GM21717 (cell line): ENCODE measurements around the gene SOX18.

ENCODE experiments used
- ATAC-seq: cut with Tn5 transposase; IDR thresholded peaks from one replicate; pipeline ENCODE4 v1.9.1; 2021; ENCODE audit warnings: mild to moderate bottlenecking, moderate library complexity; ENCODE audit not compliant: unreplicated experiment

SOX18 gene

GRCh38 chr20:64053841-64054661, 4.6 kb upstream of the SOX18 start:
- ATAC-seq, result no peak

- no peak for ATAC-seq
These were observed 3.8 kb upstream of the SOX18 start for GRCh38 chr20:64052987-64053840.

GRCh38 chr20:64052326-64052722, 2.9 kb upstream of the SOX18 start:
- ATAC-seq, result no peak

DNA sequence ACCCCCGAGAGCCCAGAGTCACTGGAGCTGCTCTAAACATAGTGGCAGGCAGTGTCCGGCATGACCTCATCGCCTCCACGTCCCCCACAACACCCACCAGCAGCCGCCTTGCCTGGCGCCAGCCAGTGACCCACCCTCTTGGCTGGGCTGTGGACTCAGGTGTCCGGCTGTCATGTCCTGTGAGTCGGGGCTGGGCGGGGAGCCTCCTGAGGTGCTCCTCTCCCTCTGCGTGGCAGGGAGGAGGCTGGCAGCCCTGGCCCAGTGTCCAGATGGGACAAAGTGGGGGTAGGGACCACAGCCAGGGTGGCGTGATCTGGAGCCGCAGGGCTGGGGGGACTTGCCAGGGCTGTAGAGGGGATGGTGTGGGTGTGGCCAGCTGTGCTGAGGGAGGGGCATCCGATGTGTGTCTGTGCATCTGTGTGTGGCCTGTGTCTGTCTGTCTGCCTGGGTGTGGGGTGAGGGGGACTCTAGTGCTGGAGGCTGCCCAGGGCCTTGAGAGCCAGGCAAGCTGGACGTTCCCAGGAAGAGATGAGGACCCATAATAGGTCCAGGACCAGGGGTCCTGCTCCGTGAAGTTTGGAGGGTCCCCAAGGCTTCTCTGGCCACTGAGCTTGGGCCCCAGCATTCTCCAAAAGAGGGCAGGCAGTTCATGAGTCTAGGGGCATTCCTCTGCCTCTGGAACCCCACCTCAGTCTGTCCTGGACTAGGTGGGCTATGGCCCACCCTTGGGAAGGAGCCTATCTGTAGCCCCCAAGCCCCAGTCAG, 2.3 kb upstream of the SOX18 start:
- ATAC-seq, result no peak

DNA sequence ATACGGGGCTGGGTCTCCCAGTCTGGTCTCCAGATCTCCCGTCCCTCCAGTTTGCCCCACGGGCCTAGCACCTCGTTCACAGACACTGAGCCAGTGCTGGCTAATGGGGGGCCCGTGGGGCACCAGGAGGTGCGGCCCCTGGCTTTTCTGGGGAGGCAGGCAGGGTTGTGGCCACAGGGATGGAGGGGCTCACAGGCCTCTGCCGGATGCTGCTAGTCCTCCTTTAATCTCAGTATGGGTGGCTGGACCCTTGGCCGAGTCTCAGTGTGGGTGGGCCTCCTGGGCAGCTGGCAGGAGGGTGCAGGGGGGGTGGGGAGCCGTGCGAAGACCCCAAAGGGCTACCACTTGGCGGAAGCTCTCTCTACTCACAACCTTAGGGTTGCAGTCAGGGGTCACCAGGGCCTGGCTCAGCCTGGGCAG, 1.6 kb upstream of the SOX18 start:
- ATAC-seq, result no peak

DNA sequence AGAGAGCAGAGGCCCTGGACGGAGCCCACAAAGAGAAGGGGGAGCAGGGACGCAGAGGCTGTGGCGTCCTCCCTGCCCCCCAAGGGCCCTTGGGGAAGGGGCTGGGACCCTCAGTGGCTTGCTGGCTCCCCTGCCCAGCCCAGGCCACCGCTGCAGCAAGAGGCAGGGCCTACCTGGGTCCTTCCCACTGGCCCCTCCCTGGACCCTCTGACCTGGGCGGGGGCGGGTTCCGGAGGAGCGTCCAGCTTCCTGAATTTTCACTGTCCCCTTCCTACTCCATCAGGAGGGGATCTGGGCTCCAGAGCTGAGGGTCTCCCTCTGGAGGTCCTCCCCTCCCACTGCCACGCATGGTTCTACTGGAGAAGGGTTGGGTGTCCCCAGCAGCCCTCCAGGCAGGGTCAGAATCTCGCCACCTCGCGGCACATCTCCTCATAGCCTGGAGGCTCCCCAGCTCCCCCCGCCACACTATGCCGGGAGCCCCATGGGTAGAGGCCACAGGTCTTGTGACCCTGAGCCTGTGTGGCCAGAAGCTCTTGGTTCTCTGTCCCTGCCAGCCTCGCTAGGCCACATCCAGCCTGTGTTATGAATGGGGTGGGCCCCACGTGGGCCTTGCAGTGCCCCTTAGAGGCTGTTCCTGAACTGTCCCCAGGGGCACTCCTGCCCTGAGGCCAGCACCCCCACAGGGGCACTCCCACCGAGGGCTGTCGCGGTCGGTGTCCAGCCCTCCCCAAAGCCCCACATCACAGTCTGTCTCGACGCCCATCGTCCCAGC, 1.0 kb upstream of the SOX18 start:
- no peak for ATAC-seq

GRCh38 chr20:64049878-64050260, 430 bp upstream of the SOX18 start:
- no peak for ATAC-seq

DNA sequence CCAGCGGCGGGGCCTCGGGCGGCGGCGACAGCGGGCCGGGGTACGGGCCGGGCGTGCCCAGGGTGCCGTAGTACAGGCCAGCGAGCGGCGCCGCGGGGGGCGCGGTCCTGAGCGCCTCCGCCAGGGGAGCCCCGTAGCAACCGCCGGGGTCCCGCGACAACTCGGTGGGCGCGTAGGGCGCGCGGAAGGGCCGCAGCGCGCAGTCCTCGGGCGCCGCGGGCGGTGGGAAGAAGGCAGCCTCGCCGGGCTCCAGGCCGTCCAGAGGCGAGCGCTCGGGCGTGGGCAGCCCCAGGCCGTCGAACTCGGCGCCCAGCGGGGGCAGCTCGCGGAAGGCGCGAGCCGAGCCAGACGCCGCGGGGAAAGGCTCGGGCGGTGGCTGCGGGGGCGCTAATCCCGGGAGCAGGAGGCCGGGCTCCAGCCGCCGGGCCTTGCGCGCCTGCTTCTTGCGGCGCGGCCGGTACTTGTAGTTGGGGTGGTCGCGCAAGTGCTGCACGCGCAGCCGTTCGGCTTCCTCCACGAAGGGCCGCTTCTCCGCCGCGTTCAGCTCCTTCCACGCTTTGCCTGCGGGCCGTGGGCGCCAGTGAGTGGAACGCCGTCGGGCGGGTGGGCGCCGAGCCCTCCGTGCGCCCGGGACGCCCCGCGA, 916 bp downstream of the SOX18 start:
- no peak for ATAC-seq

DNA sequence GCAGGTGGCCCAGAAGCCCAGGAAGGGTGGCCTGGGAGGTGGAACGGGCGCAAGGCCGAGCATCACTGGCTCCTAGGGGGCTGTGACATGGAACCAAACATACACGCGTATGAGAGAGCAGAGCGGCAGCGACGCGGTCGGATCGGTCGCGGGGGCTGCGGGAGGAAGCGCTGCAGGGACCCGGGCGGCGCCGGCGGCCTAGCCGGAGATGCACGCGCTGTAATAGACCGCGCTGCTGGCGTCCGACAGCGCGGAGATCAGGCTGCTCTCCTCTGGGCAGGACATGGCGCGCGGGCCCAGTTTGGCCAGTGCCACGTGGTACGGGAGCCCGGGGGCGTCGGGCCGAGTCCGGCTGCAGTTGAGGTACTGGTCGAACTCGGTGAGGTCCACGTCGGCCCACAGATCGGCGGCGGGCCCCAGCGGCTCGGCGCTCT, 1.5 kb downstream of the SOX18 start:
- ATAC-seq, result no peak

DNA sequence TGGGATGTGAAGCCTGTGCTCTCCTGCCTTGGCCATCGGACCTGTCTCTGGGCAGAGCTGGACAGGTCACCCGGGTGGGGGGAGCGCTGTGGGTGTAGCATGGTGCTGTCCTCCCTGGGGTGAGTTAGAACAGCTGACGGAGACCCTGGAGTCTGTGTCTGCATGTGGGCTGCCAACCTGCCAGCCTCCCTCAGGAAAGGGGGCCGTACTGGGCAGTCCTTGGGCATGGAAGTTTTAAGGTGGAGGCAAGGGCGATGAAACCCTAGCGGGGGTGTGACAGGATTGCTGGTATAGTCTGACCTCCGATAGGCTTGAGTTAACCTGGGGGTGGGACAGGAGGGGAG, 2.4 kb downstream of the SOX18 start:
- ATAC-seq, result no peak

DNA sequence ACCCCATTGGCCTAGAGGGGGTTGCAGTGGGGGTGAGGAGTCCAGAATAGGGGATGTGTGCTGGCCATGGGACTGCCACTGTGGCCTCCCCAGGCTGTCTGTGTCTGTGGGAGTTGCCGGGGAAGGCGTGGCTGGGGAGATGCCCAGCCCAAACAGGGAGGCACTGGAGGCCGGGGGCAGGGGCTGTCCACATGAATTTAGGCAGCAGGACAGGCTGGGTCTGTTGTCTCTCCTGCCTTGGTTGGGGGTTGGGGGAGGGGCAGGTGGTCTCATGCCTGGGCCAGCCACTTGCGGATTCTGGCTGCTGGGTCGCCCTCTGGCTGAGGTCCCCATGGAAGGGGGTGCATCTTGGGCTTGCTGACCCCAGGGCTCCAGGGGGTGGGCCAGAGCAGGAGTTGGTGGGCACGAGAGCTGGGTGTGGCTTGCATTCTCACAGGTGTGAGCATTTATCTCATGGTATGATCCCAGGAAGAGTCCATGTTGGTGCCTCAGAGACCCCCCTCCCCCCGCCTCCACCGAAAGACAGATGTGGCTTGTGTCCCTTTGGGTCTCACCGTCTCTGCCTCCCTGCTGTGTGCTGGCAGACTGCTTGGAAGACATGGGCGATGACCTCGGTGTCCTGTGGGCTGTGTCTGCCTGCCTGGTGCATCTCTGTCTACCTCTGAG, 4.0 kb downstream of the SOX18 start:
- no peak for ATAC-seq

GRCh38 chr20:64044484-64045247, 4.8 kb downstream of the SOX18 start:
- no peak for ATAC-seq

GRCh38 chr20:64043768-64044167, 5.7 kb downstream of the SOX18 start:
- no peak for ATAC-seq

DNA sequence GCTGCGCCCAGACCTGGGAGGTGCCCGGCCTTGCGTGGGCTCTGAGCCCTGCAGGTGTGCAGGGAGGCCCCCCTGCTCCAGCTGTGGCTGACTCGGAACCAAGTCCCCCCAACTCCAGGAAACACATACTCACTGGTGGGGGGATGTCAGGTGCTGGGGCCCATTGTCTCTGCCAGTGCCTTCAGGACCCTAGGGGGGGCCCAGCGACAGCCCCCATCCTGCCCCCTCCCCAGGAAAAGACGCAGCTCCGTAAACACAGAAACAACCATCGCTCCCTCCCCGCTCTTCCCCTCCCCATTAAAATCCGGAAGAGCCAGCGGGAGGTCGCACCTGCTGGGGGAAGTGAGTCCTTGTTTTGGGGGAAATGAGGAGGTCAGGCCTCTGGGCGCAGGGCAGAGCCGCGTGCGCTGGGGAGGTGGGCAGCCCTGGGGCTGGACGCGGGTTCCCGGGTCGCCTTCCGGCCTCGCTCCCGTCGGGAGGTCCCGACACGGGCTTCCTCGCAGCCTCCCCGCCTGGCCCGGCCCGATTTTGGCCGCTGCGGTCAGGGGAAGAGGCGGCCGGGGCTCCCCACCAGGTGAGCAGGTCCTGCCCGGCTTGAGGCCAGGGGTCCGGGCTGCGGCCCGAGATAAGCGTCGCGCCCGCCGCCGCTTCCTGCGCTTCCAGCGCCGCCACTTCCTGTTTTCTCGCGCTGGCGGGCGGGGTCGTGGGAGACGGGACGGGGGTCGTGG, 7.2 kb downstream of the SOX18 start:
- ATAC-seq, result no peak

DNA sequence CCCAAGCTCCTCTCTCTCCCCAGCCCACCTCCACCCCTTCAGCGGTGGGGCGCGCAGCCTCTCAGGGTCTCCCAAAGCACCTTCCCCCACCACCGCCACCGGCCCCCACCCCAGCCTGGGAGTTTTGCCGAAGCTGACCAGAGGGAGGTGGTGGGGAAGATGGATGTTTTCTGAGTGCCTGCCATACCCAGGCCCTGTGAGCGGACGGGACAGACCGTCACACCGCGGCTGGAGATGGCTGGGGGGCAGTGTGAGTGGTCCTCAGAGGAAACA, 7.7 kb downstream of the SOX18 start:
- ATAC-seq, result no peak

DNA sequence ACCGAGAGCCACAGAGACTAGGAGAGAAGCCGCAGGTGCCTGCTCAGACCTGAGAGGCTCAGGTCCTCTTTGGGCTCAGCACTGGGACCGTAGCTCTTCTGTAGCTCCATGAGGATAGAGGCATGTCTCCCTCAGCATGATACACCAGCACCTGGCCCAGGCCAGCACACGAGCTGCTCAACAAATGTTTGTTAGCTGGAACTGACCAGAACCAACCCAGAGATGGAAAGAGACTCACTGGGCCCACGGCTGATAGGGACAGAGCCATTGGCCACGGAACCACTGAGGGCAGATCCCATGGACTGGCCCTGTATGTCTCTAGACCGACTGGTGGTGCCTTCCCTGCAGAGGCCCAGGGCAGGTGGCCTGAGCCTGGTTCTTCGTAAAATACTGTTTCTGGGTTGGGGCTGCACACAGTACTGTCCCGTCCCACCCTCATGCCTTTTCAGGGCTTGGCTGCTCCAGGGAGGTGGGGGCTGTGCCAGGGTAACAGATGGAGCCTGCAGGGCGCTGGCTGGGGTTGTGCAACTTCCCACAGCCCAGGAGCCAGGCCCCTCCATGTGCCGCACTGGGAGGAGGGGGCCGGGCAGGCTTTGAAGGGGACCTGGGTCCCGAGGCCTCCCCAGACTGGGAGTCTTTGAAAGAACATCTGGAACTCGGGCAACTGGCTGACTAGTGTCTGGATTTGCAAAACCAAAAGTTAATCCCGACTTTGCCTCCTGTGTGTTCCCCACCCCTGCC, 8.2 kb downstream of the SOX18 start:
- ATAC-seq, result no peak

DNA sequence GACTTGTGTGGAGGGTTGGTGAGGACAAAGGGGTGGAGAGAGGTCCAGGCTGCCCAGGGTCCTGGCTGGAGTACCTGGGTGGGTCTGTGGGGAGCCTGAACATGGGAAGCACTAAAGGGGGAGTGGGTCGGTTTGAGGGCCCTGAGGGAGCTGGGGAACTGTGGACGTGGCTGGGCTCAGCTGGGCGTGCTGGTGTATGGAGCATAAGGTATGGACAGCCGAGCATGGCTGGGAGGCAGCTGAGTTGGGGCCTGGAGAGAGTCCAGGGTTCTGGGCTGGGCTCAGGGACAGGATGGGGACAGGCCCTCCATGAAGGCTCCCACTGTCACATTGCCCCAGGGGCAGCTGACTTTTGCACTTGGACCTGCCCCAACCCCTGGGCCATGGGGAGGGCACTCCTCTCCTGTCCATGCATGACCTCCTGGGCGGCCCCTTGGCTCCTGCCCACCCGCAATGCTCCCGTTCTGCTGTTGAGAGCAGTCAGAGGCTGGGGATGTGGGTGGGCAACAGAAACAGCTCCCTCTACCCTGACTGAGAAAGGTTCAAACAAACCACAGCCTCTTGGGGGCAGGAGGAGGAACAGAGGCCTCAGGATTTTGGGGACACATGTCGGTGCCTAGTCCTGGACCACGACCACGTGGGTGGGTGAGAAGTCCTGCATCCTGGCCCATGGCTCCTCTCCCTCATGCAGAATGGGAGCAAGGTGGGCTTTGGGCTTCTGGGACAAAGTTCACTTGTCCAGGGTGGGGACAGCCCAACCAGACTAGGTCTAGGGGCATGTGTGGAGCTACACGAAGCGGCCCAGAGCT, 9.0 kb downstream of the SOX18 start:
- ATAC-seq, result no peak
